Peyer's patch (tissue), 4 donors: ENCODE measurements around the gene ZNF521. TPM values are rescaled to one million over a fixed set of nuclear protein-coding genes. Genes with fewer than 3 reads are reported as not detected.

ENCODE experiments used
- DNase-seq, 3 donors: peaks; one replicate each; pipeline ENCODE4 v3.0.0-alpha.2; 2017 to 2019
- H3K27ac ChIP-seq, 4 donors: fragments of 200-600 bp; sonication (generic); one replicate each; pipeline ENCODE4 v1.5.1; 2016 to 2019
- H3K27me3 ChIP-seq, 2 donors: fragments of 200-600 bp; sonication (generic); one replicate each; pipeline ENCODE4 v1.5.1; 2019
- H3K36me3 ChIP-seq, 3 donors: fragments of 200-600 bp; sonication (generic); one replicate each; pipeline ENCODE4 v1.5.1; 2016 to 2019
- H3K4me1 ChIP-seq, 4 donors: fragments of 200-600 bp; sonication (generic); one replicate each; pipeline ENCODE4 v1.5.1; 2016 to 2019
- H3K4me3 ChIP-seq, 4 donors: fragments of 200-600 bp; sonication (generic); 1 replicate in 3 of 4; 2 replicates in 1 of 4; pipeline ENCODE4 v1.5.1; 2016 to 2019; ENCODE audit warnings: mild to moderate bottlenecking in 1 of 4
- H3K9me3 ChIP-seq, 4 donors: fragments of 200-600 bp; sonication (generic); one replicate each; pipeline ENCODE4 v1.5.1; 2016 to 2019; ENCODE audit warnings: mild to moderate bottlenecking in 1 of 4
- CTCF ChIP-seq, 6 experiments: fragments of 450-650 bp in 4 of 6; fragments of 200-600 bp in 2 of 6; sonication (generic) in 1 of 6; IDR thresholded peaks; one replicate each; pipeline ENCODE4 v1.5.1; 2017 to 2019; ENCODE audit warnings: antibody characterized with exemption in 6 of 6, mild to moderate bottlenecking in 3 of 6, moderate library complexity in 1 of 6
- POLR2A ChIP-seq, 2 donors: fragments of 450-650 bp; IDR thresholded peaks; one replicate each; pipeline ENCODE4 v1.5.1; 2017; ENCODE audit warnings: antibody characterized with exemption in 2 of 2, mild to moderate bottlenecking in 2 of 2, moderate library complexity in 2 of 2
- total RNA-seq, 4 donors: library from RNA; depleted of rRNA; stranded (reverse); fragments of >200 nt; gene quantifications; one replicate each; pipeline ENCODE4 v1.1.0, GENCODE V29; 2016

Gene ZNF521
- total RNA-seq, 4 donors from 2014 or later, result 4.2 to 25.6 (median 8.6) TPM

DNA sequence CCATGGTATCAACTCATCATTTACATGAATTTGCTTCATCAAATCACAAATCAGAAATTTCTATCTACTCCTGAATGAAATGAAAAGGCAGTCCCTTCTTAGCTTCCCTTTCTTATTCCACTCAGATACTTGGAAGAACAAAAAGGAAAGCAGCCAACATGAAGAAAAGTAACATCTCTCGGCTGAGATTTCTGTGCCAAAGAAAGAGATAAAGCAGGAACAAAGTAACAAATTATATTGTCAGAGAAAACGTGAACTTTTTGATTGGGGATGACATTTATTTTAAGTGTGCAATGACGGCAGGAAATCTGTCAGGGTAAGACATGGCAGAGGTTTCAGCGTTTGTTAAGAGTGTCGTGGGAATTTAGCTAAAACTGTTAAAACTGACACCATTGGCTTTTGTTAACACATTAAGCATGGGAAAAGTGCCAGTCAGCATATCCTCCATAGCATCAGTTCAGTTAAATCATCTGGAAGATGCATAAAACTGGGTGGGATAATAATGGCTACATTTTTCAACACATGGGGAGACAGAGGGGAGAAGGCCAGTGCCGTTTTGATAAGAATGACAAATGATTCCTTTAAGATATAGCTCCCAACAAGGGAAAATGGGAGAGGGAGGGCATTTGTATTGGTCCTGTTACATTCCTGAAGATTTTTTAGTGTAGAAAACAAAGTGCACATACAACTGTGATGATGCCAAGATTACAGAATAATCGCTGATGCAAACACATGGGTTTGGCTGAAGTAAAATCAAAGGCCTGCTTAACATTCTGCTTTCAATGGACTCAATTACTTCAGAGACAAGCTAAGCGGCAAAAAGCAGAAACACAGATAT lies 211.6 kb downstream of the ZNF521 start:
- H3K27ac ChIP-seq, result no peak overlapping the region
- no peaks in the 10 kb centered on the region for H3K36me3 ChIP-seq
- no peaks in the 10 kb centered on the region for H3K27me3 ChIP-seq
- no peak for DNase-seq
- no peaks in the 10 kb centered on the region for H3K9me3 ChIP-seq
- TF ChIP-seq POLR2A (IDR thresholded peaks at IDR 0.05) (no peak), CTCF (IDR thresholded peaks at IDR 0.05) (no peak)
- H3K4me1 ChIP-seq, result peaks cover 0 to 6% (median 0%) of the 10 kb centered on the region in 4 donors
- H3K4me3 ChIP-seq, result no peak overlapping the region

- Histone ChIP-seq H3K27me3 (no peaks in the 10 kb centered on the region), H3K9me3 (no peaks in the 10 kb centered on the region), H3K36me3 (no peaks in the 10 kb centered on the region), H3K4me3 (no peak overlapping the region), H3K4me1 (peaks cover 0 to 6% (median 0%) of the 10 kb centered on the region in 4 donors), H3K27ac (no peak overlapping the region)
- TF ChIP-seq POLR2A (IDR thresholded peaks at IDR 0.05), result no peak
- TF ChIP-seq CTCF (IDR thresholded peaks at IDR 0.05), result no peak
- DNase-seq, result no peak
These were observed 214.8 kb downstream of the ZNF521 start for GRCh38 chr18:25137197-25137472.

DNA sequence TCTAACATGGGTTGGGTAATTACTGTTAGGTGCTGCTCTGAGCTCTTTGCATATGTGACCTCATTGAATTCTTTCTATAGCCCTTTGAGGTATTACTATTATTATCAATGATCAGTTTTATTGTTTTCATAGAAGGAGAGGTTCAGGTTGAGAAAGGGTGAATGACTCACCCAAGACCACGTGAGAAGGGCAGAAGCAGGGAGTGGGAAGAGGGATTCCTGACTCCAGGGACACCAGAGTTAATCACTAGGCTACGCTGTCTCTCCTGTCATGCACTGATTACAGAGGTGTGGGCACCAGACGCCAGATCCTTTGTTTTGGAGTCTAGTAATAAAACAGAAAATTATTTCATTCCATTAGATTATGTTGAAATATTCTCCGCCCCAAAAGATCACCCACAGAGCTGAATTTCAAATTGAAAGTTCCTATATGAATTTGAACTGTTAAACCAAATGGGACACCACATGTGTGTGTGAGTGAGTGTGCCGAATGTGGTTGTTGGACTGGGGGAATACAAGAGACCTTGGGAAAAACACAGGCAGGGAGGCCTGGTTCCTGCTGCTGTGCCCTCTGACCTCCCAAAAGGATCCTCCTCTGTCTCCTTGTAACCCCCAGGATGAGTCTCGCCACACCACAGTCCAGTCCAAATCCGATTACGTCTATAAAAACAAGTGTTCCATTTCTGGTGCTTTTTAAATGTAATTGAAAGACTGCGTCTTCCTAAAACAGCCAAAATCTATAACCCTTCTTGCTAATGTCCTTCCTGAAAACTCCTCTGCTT lies 215.4 kb downstream of the ZNF521 start:
- Histone ChIP-seq H3K27ac (no peak overlapping the region), H3K4me3 (no peak overlapping the region), H3K4me1 (peaks cover 0 to 6% (median 0%) of the 10 kb centered on the region in 4 donors), H3K36me3 (no peaks in the 10 kb centered on the region), H3K27me3 (no peaks in the 10 kb centered on the region), H3K9me3 (no peaks in the 10 kb centered on the region)
- DNase-seq, result no peak
- no peak for TF ChIP-seq CTCF (IDR thresholded peaks at IDR 0.05)
- TF ChIP-seq POLR2A (IDR thresholded peaks at IDR 0.05), result no peak

- DNase-seq, result no peak
- no peaks in the 10 kb centered on the region for H3K36me3 ChIP-seq
- TF ChIP-seq POLR2A (IDR thresholded peaks at IDR 0.05) (no peak), CTCF (IDR thresholded peaks at IDR 0.05) (no peak)
These were observed 217.1 kb downstream of the ZNF521 start for GRCh38 chr18:25134861-25135260.

GRCh38 chr18:25133879-25134278 lies 218.1 kb downstream of the ZNF521 start:
- Histone ChIP-seq H3K4me3 (no peak overlapping the region), H3K27ac (no peak overlapping the region), H3K36me3 (no peaks in the 10 kb centered on the region), H3K9me3 (no peaks in the 10 kb centered on the region), H3K27me3 (no peaks in the 10 kb centered on the region), H3K4me1 (no peaks in the 10 kb centered on the region)
- no peak for DNase-seq
- no peak for TF ChIP-seq POLR2A (IDR thresholded peaks at IDR 0.05)
- no peak for TF ChIP-seq CTCF (IDR thresholded peaks at IDR 0.05)

More at GRCh38 chr18:25134861-25135260, 217.1 kb downstream of the ZNF521 start:
- peaks cover 0 to 3% (median 0%) of the 10 kb centered on the region in 4 donors for H3K4me1 ChIP-seq
- no peak overlapping the region for H3K27ac ChIP-seq
- H3K27me3 ChIP-seq, result no peaks in the 10 kb centered on the region
- no peak overlapping the region for H3K4me3 ChIP-seq
- no peaks in the 10 kb centered on the region for H3K9me3 ChIP-seq
